GM12878 (cell line): ENCODE data around the gene MAPT. TPM values are rescaled to one million over a fixed set of nuclear protein-coding genes. Genes with fewer than 3 reads are reported as not detected.

Experiments
- ATAC-seq: fragments of 200-7000 bp; cut with Tn5 transposase; 3 replicates; pipeline ENCODE4 v1.9.1; 2020; ENCODE audit warnings: mild to moderate bottlenecking, moderate library complexity
- BruUV-seq: library from RNA; stranded (reverse); fragments of 400-500 nt; replicated peaks from 2 replicates; lab custom pipeline; 2021; lab: Mats Ljungman, UMichigan
- CTCF ChIA-PET: fragments of 300-600 bp; sonication (Branson Sonifier 250); formaldehyde crosslinking; extraction: SDS; loops from one replicate; lab custom pipeline; 2021; ENCODE audit warnings: inconsistent platforms; lab: Yijun Ruan, JAX
- POLR2A ChIA-PET: fragments of 350-600 bp; formaldehyde crosslinking; extraction: SDS; loops from one replicate; lab custom pipeline; 2021; ENCODE audit warnings: inconsistent platforms; lab: Charles Lee
- RAD21 ChIA-PET: fragments of 300-600 bp; sonication (Branson Sonifier 250); formaldehyde crosslinking; loops from one replicate; lab custom pipeline; 2023; ENCODE audit warnings: antibody characterized with exemption; ENCODE audit not compliant: unreplicated experiment; lab: Charles Lee
- SMC1A ChIA-PET: fragments of 300-600 bp; sonication (Branson Sonifier 250); formaldehyde crosslinking; loops from one replicate; lab custom pipeline; 2023; ENCODE audit not compliant: unreplicated experiment, uncharacterized antibody; lab: Charles Lee
- DNase-seq: peaks from one replicate; pipeline ENCODE4 v3.0.0-alpha.2; 2011; ENCODE audit warnings: low read depth, low spot score
- FAIRE-seq: peaks from 3 replicates; lab custom pipeline; 2011; peaks lifted over from hg19 to GRCh38; lab: Jason Lieb, UNC
- H2AFZ ChIP-seq: 2 replicates; pipeline ENCODE4 v1.6.0; 2011; ENCODE audit warnings: low read depth, low read length, control low read depth; ENCODE audit not compliant: control insufficient read depth
- H3K27ac ChIP-seq: 2 replicates; pipeline ENCODE4 v1.5.1; 2011; ENCODE audit warnings: control low read depth; ENCODE audit not compliant: control insufficient read depth, insufficient read depth
- H3K27me3 ChIP-seq, 2 experiments: replicated peaks in 1 of 2; 2 replicates each; pipeline versions ENCODE4 v1.6.0 to v1.6.1; 2011; ENCODE audit warnings: low read length in 1 of 2; ENCODE audit not compliant: control insufficient read depth in 2 of 2, insufficient read depth in 2 of 2
- H3K36me3 ChIP-seq, 2 experiments: 2 replicates each; pipeline ENCODE4 v1.5.1; 2011; ENCODE audit warnings: low read length in 1 of 2; ENCODE audit not compliant: control insufficient read depth in 2 of 2, insufficient read depth in 2 of 2
- H3K4me1 ChIP-seq: 2 replicates; pipeline ENCODE4 v1.6.1; 2011; ENCODE audit warnings: mild to moderate bottlenecking, low read length, moderate library complexity, mixed read lengths; ENCODE audit not compliant: control insufficient read depth, insufficient read depth
- H3K4me2 ChIP-seq: 2 replicates; pipeline ENCODE4 v1.6.0; 2011; ENCODE audit warnings: control low read depth; ENCODE audit not compliant: control insufficient read depth, insufficient read depth
- H3K4me3 ChIP-seq: fragments of 200-600 bp; sonication (generic); 2 replicates; pipeline ENCODE4 v1.5.1; 2016
- H3K79me2 ChIP-seq: 2 replicates; pipeline ENCODE4 v1.6.0; 2011; ENCODE audit warnings: low read length; ENCODE audit not compliant: control insufficient read depth, insufficient read depth
- H3K9ac ChIP-seq: 2 replicates; pipeline ENCODE4 v1.8.0; 2011; ENCODE audit warnings: low read length, control low read depth, mixed read lengths; ENCODE audit not compliant: control insufficient read depth, insufficient read depth
- H3K9me3 ChIP-seq: replicated peaks from 3 replicates; pipeline ENCODE4 v1.5.1; 2011; ENCODE audit warnings: mild to moderate bottlenecking, low read length; ENCODE audit not compliant: control insufficient read depth, insufficient read depth
- H4K20me1 ChIP-seq: 2 replicates; pipeline ENCODE4 v1.6.0; 2011; ENCODE audit not compliant: control insufficient read depth, insufficient read depth
- CTCF ChIP-seq, 3 experiments: IDR thresholded peaks in 2 of 3; conservative IDR thresholded peaks in 1 of 3; 2 replicates each; pipeline ENCODE4 v1.5.1; 2011; ENCODE audit warnings: low read depth in 3 of 3, low read length in 3 of 3, mild to moderate bottlenecking in 3 of 3, control low read depth in 2 of 3, moderate library complexity in 2 of 3, inconsistent platforms in 1 of 3, mixed read lengths in 1 of 3; ENCODE audit not compliant: control insufficient read depth in 2 of 3, insufficient read depth in 1 of 3; ENCODE audit errors: extremely low read depth in 1 of 3
- FOXK2 ChIP-seq: fragments of 450-650 bp; IDR thresholded peaks from 2 replicates; pipeline ENCODE4 v1.6.1; 2017; ENCODE audit warnings: mild to moderate bottlenecking, moderate library complexity
- HDAC6 ChIP-seq: fragments of 200-600 bp; sonication (generic); IDR thresholded peaks from one replicate; pipeline ENCODE4 v1.8.0; 2017; ENCODE audit warnings: antibody characterized with exemption; ENCODE audit not compliant: unreplicated experiment
- JUND ChIP-seq: IDR thresholded peaks from 2 replicates; pipeline ENCODE4 v1.6.1; 2012; ENCODE audit warnings: low read depth, mild to moderate bottlenecking, low read length, improper control_type of control experiment, moderate library complexity
- KDM1A ChIP-seq: fragments of 200-600 bp; sonication (generic); IDR thresholded peaks from 2 replicates; pipeline ENCODE4 v1.6.1; 2016; ENCODE audit warnings: borderline replicate concordance
- NR2C2 ChIP-seq: IDR thresholded peaks from 2 replicates; pipeline ENCODE4 v1.6.1; 2011; ENCODE audit warnings: borderline replicate concordance, low read depth; ENCODE audit not compliant: control insufficient read depth, insufficient read length
- SMAD5 ChIP-seq: IDR thresholded peaks from 2 replicates; pipeline ENCODE4 v1.6.1; 2016; ENCODE audit warnings: antibody characterized with exemption, low read depth
- SMC3 ChIP-seq: IDR thresholded peaks from 2 replicates; pipeline ENCODE4 v1.6.1; 2011; ENCODE audit warnings: low read length, improper control_type of control experiment, borderline replicate concordance
- SUZ12 ChIP-seq: fragments of 200-600 bp; sonication (generic); IDR thresholded peaks from one replicate; pipeline ENCODE4 v1.6.1; 2018; ENCODE audit warnings: antibody characterized with exemption, mild to moderate bottlenecking; ENCODE audit not compliant: unreplicated experiment
- TBL1XR1 ChIP-seq: IDR thresholded peaks from 2 replicates; pipeline ENCODE4 v1.6.1; 2012; ENCODE audit warnings: low read depth, low read length, improper control_type of control experiment
- ZNF217 ChIP-seq: fragments of 450-650 bp; IDR thresholded peaks from 2 replicates; pipeline ENCODE4 v1.6.1; 2017; ENCODE audit warnings: antibody characterized with exemption, mild to moderate bottlenecking
- whole genome bisulfite sequencing: methylation state at CpG from one replicate; pipeline ENCODE4 v1.1.6; 2016; ENCODE audit warnings: low lambda C conversion rate; ENCODE audit not compliant: insufficient replicate concordance, insufficient coverage; ENCODE audit errors: missing lambda C conversion rate; 5-methylcytosine and 5-hydroxymethylcytosine counted together
- in situ Hi-C: fragments of 300-500 bp; cut with MboI; formaldehyde crosslinking; loops from 9 replicates; pipeline ENCODE4 v1.14.3; 2018; ENCODE audit warnings: mixed read lengths
- intact Hi-C: fragments of 100-400 bp; cut with micrococcal nuclease; formaldehyde crosslinking; loops from one replicate; pipeline ENCODE4 v1.14.2; 2022; ENCODE audit not compliant: unreplicated experiment
- polyA plus RNA-seq, 11 experiments: library from polyadenylated mRNA; depleted of rRNA in 4 of 11; unstranded in 6 of 11; stranded (reverse) in 5 of 11; fragments of >200 nt; fragmentation: Nextera tagmentation in 4 of 11; fragmentation: Illumina TruSeq in 1 of 11; extraction: Ambion mirVana in 4 of 11; extraction: Trizol in 1 of 11; gene quantifications; 1 replicate in 1 of 11; 2 replicates in 10 of 11; pipeline versions ENCODE4 v1.2.1 to v1.2.3, GENCODE V29; 2011 to 2016; ENCODE audit warnings: inconsistent platforms in 2 of 11, missing spikeins in 2 of 11, low read depth in 1 of 11
- total RNA-seq, 4 experiments: library from RNA; depleted of rRNA in 3 of 4; stranded (reverse); fragments of >200 nt in 3 of 4; fragmentation: Illumina TruSeq in 1 of 4; extraction: Trizol in 1 of 4; gene quantifications; 2 replicates each; pipeline versions ENCODE4 v1.2.1 to v1.2.3, GENCODE V29; 2013 to 2021
- TF ChIP-seq, protein P1 (sequence below): fragments of 450-650 bp; IDR thresholded peaks from 2 replicates; pipeline ENCODE4 v1.6.1; 2017; ENCODE audit warnings: low read depth, mild to moderate bottlenecking, moderate library complexity

The MAPT gene
- total and polyA plus RNA-seq, 10 of the 15 experiments (the other 5 are each of a cell fraction or from before 2014, with no cell fraction given): under 0.01 to 0.05 (median 0.03) TPM; not detected in 7

DNA sequence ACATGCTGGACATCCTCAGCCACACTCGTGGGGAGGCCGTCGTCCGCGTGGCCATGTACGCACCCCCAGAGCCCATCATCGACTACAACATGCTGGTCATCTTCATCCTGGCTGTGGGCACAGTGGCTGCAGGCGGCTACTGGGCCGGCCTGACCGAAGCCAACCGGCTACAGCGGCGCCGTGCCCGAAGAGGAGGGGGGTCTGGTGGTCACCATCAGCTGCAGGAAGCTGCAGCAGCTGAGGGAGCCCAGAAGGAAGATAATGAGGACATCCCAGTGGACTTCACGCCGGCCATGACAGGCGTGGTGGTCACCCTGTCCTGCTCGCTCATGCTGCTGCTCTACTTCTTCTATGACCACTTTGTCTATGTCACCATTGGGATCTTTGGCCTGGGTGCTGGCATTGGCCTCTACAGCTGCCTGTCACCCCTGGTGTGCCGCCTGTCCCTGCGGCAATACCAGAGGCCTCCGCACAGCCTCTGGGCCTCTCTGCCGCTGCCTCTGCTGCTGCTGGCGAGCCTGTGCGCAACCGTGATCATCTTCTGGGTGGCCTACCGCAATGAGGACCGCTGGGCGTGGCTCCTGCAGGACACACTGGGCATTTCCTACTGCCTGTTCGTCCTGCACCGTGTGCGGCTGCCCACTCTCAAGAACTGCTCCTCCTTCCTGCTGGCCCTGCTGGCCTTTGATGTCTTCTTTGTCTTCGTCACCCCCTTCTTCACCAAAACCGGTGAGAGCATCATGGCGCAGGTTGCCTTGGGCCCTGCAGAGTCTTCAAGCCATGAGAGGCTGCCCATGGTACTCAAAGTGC, 48.8 kb upstream of the MAPT start:
- no peaks in the 10 kb centered on the region for H3K36me3 ChIP-seq
- H3K9ac ChIP-seq: no peak overlapping the region
- ATAC-seq: no peak
- no peaks in the 10 kb centered on the region for H3K4me1 ChIP-seq
- no peak for TF ChIP-seq HDAC6
- TF ChIP-seq, all 136 proteins: peak for 0
- FAIRE-seq (no peak), DNase-seq (no peak)
- no TSS peak for BruUV-seq
- CTCF ChIA-PET: no interaction called here
- WGBS: 44% methylated on average over 35 of the region's 35 CpGs
- intact Hi-C loops (no loop called here), in situ Hi-C loops (loop anchor here (25.0 kb wide), 1 partner anchor 433 kb away; no protein-coding TSS in a partner anchor)
- Histone ChIP-seq H4K20me1 (no peaks in the 10 kb centered on the region), H3K27me3 (no peaks in the 10 kb centered on the region; a peak in 2 of 4 replicates), H3K27ac (no peak overlapping the region), H3K79me2 (no peaks in the 10 kb centered on the region), H3K4me3 (no peak overlapping the region), H3K9me3 (no peaks in the 10 kb centered on the region), H3K4me2 (no peak overlapping the region), H2AFZ (no peak overlapping the region)
- POLR2A ChIA-PET: no interaction called here
- RAD21 ChIA-PET: no interaction called here
- SMC1A ChIA-PET: no interaction called here

GRCh38 chr17:45846223-45846622, 48.1 kb upstream of the MAPT start:
- in situ Hi-C loops: loop anchor here (25.0 kb wide), 1 partner anchor 434 kb away; no protein-coding TSS in a partner anchor
- TF ChIP-seq KDM1A: no peak
- no peak for TF ChIP-seq CTCF (IDR thresholded peaks at IDR 0.05 in 2 of 3, conservative IDR thresholded peaks at IDR 0.05 in 1 of 3; ENCODE audit: control insufficient read depth in 2 of 3, extremely low read depth in 1 of 3, insufficient read depth in 1 of 3, low read depth in 3 of 3, low read length in 3 of 3)
- no peak for TF ChIP-seq SMAD5
- TF ChIP-seq SMC3: no peak
- TF ChIP-seq JUND: no peak
- TF ChIP-seq SUZ12: no peak
- TF ChIP-seq NR2C2: no peak
- no peak for TF ChIP-seq ZNF217
- TF ChIP-seq TBL1XR1: no peak
- TF ChIP-seq, protein P1, sequence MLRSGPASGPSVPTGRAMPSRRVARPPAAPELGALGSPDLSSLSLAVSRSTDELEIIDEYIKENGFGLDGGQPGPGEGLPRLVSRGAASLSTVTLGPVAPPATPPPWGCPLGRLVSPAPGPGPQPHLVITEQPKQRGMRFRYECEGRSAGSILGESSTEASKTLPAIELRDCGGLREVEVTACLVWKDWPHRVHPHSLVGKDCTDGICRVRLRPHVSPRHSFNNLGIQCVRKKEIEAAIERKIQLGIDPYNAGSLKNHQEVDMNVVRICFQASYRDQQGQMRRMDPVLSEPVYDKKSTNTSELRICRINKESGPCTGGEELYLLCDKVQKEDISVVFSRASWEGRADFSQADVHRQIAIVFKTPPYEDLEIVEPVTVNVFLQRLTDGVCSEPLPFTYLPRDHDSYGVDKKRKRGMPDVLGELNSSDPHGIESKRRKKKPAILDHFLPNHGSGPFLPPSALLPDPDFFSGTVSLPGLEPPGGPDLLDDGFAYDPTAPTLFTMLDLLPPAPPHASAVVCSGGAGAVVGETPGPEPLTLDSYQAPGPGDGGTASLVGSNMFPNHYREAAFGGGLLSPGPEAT: no peak
- TF ChIP-seq FOXK2: no peak

More at GRCh38 chr17:45846223-45846622, 48.1 kb upstream of the MAPT start:
- Histone ChIP-seq H3K9me3 (no peaks in the 10 kb centered on the region), H3K9ac (no peak overlapping the region), H3K4me3 (no peak overlapping the region), H3K27ac (no peak overlapping the region), H3K4me1 (no peaks in the 10 kb centered on the region), H3K4me2 (no peak overlapping the region), H3K36me3 (no peaks in the 10 kb centered on the region), H3K79me2 (no peaks in the 10 kb centered on the region), H4K20me1 (no peaks in the 10 kb centered on the region), H3K27me3 (no peaks in the 10 kb centered on the region; a peak in 1 of 4 replicates), H2AFZ (no peak overlapping the region)
- POLR2A ChIA-PET: no interaction called here
- CTCF ChIA-PET: no interaction called here
- DNase-seq (no peak), ATAC-seq (no peak), FAIRE-seq (no peak)
- WGBS: 53% methylated on average over 10 of the region's 10 CpGs
- intact Hi-C loops: no loop called here
- BruUV-seq: no TSS peak
- SMC1A ChIA-PET: no interaction called here
- RAD21 ChIA-PET: no interaction called here
